OCI-LY7 (cell line): Measurements from ENCODE around the gene FAM136A. TPM values are rescaled to one million over a fixed set of nuclear protein-coding genes. Genes with fewer than 3 reads are reported as not detected.

Source experiments
- BruUV-seq: library from RNA; stranded (reverse); fragments of 400-500 nt; replicated peaks from 2 replicates; lab custom pipeline; 2021; lab: Mats Ljungman, UMichigan
- CTCF ChIA-PET: fragments of 300-600 bp; sonication (Branson Sonifier 250); formaldehyde crosslinking; loops from one replicate; lab custom pipeline; 2022; ENCODE audit warnings: antibody characterized with exemption; ENCODE audit not compliant: unreplicated experiment; lab: Charles Lee
- POLR2A ChIA-PET: fragments of 300-600 bp; sonication (Branson Sonifier 250); formaldehyde crosslinking; loops from one replicate; lab custom pipeline; 2022; ENCODE audit warnings: antibody characterized with exemption; lab: Charles Lee
- DNase-seq: peaks from one replicate; pipeline ENCODE4 v3.0.0-alpha.2; 2015; ENCODE audit warnings: low spot score
- H2AFZ ChIP-seq: fragments of 200-600 bp; sonication (generic), shearing (Covaris generic); 2 replicates; pipeline ENCODE4 v1.6.1; 2014; ENCODE audit warnings: mild to moderate bottlenecking, antibody characterized with exemption, low read length, moderate library complexity
- H3K27ac ChIP-seq: fragments of 200-600 bp; sonication (generic); 2 replicates; pipeline ENCODE4 v1.5.1; 2014; ENCODE audit warnings: mixed run types, low read depth, mild to moderate bottlenecking, moderate library complexity, low read length, inconsistent platforms; ENCODE audit not compliant: poor library complexity, severe bottlenecking
- H3K36me3 ChIP-seq: fragments of 200-600 bp; sonication (generic); 2 replicates; pipeline ENCODE4 v1.6.1; 2014; ENCODE audit warnings: mild to moderate bottlenecking, antibody characterized with exemption, low read length, moderate library complexity, mixed read lengths; ENCODE audit not compliant: insufficient read depth
- H3K4me1 ChIP-seq: fragments of 200-600 bp; sonication (generic); 2 replicates; pipeline ENCODE4 v1.5.1; 2014; ENCODE audit warnings: mild to moderate bottlenecking, low read length; ENCODE audit not compliant: insufficient read depth, poor library complexity, severe bottlenecking
- H3K4me2 ChIP-seq: fragments of 200-600 bp; sonication (generic); 2 replicates; pipeline ENCODE4 v1.6.1; 2014; ENCODE audit warnings: mild to moderate bottlenecking, low read length
- H3K4me3 ChIP-seq: fragments of 200-600 bp; sonication (generic); 2 replicates; pipeline ENCODE4 v1.5.1; 2014; ENCODE audit warnings: mild to moderate bottlenecking, low read depth, low read length; ENCODE audit not compliant: poor library complexity, severe bottlenecking
- H3K79me2 ChIP-seq: fragments of 200-600 bp; sonication (generic); 2 replicates; pipeline ENCODE4 v1.6.1; 2016; ENCODE audit warnings: low read depth, mild to moderate bottlenecking, low read length, moderate library complexity, mixed read lengths; ENCODE audit not compliant: insufficient read depth
- H3K9me2 ChIP-seq: fragments of 200-600 bp; sonication (generic); 2 replicates; pipeline ENCODE4 v1.6.1; 2016; ENCODE audit warnings: mild to moderate bottlenecking, low read length, mixed read lengths; ENCODE audit not compliant: insufficient read depth
- H3K9me3 ChIP-seq: fragments of 200-600 bp; sonication (generic); 2 replicates; pipeline ENCODE4 v1.6.1; 2014; ENCODE audit warnings: mild to moderate bottlenecking, mixed run types, low read length, mixed read lengths
- H4K20me1 ChIP-seq: fragments of 200-600 bp; sonication (generic); 2 replicates; pipeline ENCODE4 v1.6.1; 2014; ENCODE audit warnings: mild to moderate bottlenecking, antibody characterized with exemption, low read length, moderate library complexity, mixed read lengths; ENCODE audit not compliant: insufficient read depth
- EZH2phosphoT487 ChIP-seq: fragments of 200-600 bp; sonication (generic); IDR thresholded peaks from 2 replicates; pipeline ENCODE4 v1.6.1; 2018; ENCODE audit warnings: low read depth, borderline replicate concordance, mild to moderate bottlenecking, mixed run types, antibody characterized with exemption, low read length, moderate library complexity, mixed read lengths
- intact Hi-C: fragments of 100-400 bp; cut with micrococcal nuclease; formaldehyde crosslinking; loops from one replicate; pipeline ENCODE4 v1.10.0; 2022; ENCODE audit not compliant: unreplicated experiment
- total RNA-seq, 2 experiments: library from RNA; depleted of rRNA in 1 of 2; stranded (reverse); fragments of >200 nt in 1 of 2; shearing (Covaris generic) in 1 of 2; gene quantifications; 2 replicates each; pipeline ENCODE4 v1.2.3, GENCODE V29; 2014 to 2022
- TF ChIP-seq, protein P1 (sequence below): fragments of 200-600 bp; sonication (generic); conservative IDR thresholded peaks from 2 replicates; pipeline ENCODE4 v1.5.1; 2014; ENCODE audit warnings: mild to moderate bottlenecking, antibody characterized with exemption, low read length, moderate library complexity, mixed read lengths

Gene FAM136A
- total RNA-seq, 2 experiments from 2014 or later: 57.2 to 82.2 TPM

DNA sequence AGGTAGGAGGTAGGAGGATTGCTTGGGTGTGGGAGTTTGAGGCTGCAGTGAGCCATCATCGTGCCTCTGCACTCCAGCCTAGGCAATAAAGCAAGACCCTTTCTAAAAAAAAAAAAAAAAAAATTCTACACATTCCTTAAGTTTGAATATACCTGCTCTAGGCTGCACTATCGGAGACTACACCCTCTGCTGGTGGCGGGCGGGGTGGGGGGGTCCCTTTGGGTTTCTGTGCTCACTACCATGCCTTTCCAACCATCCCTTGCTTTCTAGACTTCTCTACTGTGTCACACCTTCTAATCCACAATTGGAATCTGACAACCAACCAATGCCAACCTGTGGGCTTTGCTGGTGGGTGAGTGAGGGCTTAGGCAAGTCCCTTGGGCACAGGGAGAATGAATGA lies 34.7 kb upstream of the FAM136A start:
- TF ChIP-seq EZH2phosphoT487: no peak
- TF ChIP-seq, protein P1, sequence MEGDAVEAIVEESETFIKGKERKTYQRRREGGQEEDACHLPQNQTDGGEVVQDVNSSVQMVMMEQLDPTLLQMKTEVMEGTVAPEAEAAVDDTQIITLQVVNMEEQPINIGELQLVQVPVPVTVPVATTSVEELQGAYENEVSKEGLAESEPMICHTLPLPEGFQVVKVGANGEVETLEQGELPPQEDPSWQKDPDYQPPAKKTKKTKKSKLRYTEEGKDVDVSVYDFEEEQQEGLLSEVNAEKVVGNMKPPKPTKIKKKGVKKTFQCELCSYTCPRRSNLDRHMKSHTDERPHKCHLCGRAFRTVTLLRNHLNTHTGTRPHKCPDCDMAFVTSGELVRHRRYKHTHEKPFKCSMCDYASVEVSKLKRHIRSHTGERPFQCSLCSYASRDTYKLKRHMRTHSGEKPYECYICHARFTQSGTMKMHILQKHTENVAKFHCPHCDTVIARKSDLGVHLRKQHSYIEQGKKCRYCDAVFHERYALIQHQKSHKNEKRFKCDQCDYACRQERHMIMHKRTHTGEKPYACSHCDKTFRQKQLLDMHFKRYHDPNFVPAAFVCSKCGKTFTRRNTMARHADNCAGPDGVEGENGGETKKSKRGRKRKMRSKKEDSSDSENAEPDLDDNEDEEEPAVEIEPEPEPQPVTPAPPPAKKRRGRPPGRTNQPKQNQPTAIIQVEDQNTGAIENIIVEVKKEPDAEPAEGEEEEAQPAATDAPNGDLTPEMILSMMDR: no peak
- intact Hi-C loops: no loop called here
- Histone ChIP-seq H3K4me2 (no peak overlapping the region), H3K79me2 (no peaks in the 10 kb centered on the region), H3K9me3 (no peaks in the 10 kb centered on the region), H3K4me1 (no peaks in the 10 kb centered on the region), H3K27ac (no peak overlapping the region), H4K20me1 (no peaks in the 10 kb centered on the region), H3K9me2 (no peaks in the 10 kb centered on the region), H2AFZ (no peak overlapping the region), H3K36me3 (no peaks in the 10 kb centered on the region), H3K4me3 (no peak overlapping the region)
- DNase-seq: no peak
- ChIA-PET POLR2A (interaction anchor here (0.7 kb wide), 1 partner anchor 315 kb away, joined by 5 read pairs; no protein-coding TSS in a partner anchor), CTCF (no interaction called here)
- no TSS peak for BruUV-seq

- DNase-seq: no peak
- Histone ChIP-seq H3K36me3 (no peaks in the 10 kb centered on the region), H3K4me3 (no peak overlapping the region), H2AFZ (no peak overlapping the region), H3K9me2 (no peaks in the 10 kb centered on the region), H3K9me3 (no peaks in the 10 kb centered on the region), H3K4me2 (no peak overlapping the region), H3K27ac (no peak overlapping the region), H4K20me1 (no peaks in the 10 kb centered on the region), H3K4me1 (no peaks in the 10 kb centered on the region), H3K79me2 (no peaks in the 10 kb centered on the region)
- BruUV-seq: no TSS peak
- ChIA-PET POLR2A (no interaction called here), CTCF (interaction anchor here (0.6 kb wide), 1 partner anchor 10 kb away, joined by 3 read pairs; no protein-coding TSS in a partner anchor)
- no peak for TF ChIP-seq EZH2phosphoT487
- TF ChIP-seq, protein P1: no peak
- intact Hi-C loops: no loop called here
Measured at GRCh38 chr2:70331012-70331411, 29.1 kb upstream of the FAM136A start.

- intact Hi-C loops: no loop called here
- Histone ChIP-seq H3K9me3 (no peaks in the 10 kb centered on the region), H2AFZ (no peak overlapping the region), H3K79me2 (no peaks in the 10 kb centered on the region), H4K20me1 (no peaks in the 10 kb centered on the region), H3K36me3 (no peaks in the 10 kb centered on the region), H3K4me2 (no peak overlapping the region), H3K4me3 (no peak overlapping the region), H3K4me1 (no peaks in the 10 kb centered on the region), H3K9me2 (no peaks in the 10 kb centered on the region), H3K27ac (no peak overlapping the region)
- ChIA-PET CTCF (interaction anchor here (0.6 kb wide), 1 partner anchor 9 kb away, joined by 3 read pairs; no protein-coding TSS in a partner anchor), POLR2A (interaction anchor here (0.7 kb wide), 1 partner anchor 93 kb away, joined by 3 read pairs; no protein-coding TSS in a partner anchor)
- no peak for TF ChIP-seq EZH2phosphoT487
- TF ChIP-seq, protein P1: no peak
- BruUV-seq: no TSS peak
- DNase-seq: no peak
Measured at GRCh38 chr2:70330476-70330875, 28.6 kb upstream of the FAM136A start.
